Naive thymus-derived CD4-positive, alpha-beta T cell (primary cell): Measurements from ENCODE around the gene C2orf92. TPM values are rescaled to one million over a fixed set of nuclear protein-coding genes. Genes with fewer than 3 reads are reported as not detected.

Source experiments
- ATAC-seq: fragments of 150-1000 bp; cut with Tn5 transposase; 2 replicates; pipeline ENCODE4 v1.10.0; 2021; ENCODE audit warnings: mild to moderate bottlenecking, moderate library complexity
- CTCF ChIA-PET: fragments of 350-600 bp; sonication (Branson Sonifier 250); formaldehyde crosslinking; loops from one replicate; lab custom pipeline; 2021; ENCODE audit warnings: antibody characterized with exemption; lab: Charles Lee
- POLR2A ChIA-PET: fragments of 350-600 bp; sonication (Branson Sonifier 250); formaldehyde crosslinking; loops from one replicate; lab custom pipeline; 2021; ENCODE audit warnings: antibody characterized with exemption, inconsistent platforms; lab: Charles Lee
- DNase-seq, 9 donors: peaks; one replicate each; pipeline versions ENCODE4 v3.0.0 to v3.0.0-alpha.2; 2020 to 2022; ENCODE audit warnings: mixed read lengths in 1 of 9
- H3K27ac ChIP-seq: one replicate; pipeline ENCODE4 v1.7.0; 2013; ENCODE audit warnings: mild to moderate bottlenecking, low read depth, low read length, moderate library complexity
- H3K27me3 ChIP-seq, 2 donors: one replicate each; pipeline ENCODE4 v1.7.0; 2013; ENCODE audit warnings: low read length in 2 of 2, mild to moderate bottlenecking in 2 of 2, moderate library complexity in 2 of 2; ENCODE audit not compliant: control insufficient read depth in 2 of 2, insufficient read depth in 2 of 2
- H3K36me3 ChIP-seq, 3 experiments: 1 replicate in 2 of 3; 2 replicates in 1 of 3; pipeline ENCODE4 v1.7.0; 2013; ENCODE audit warnings: low read length in 3 of 3, mild to moderate bottlenecking in 3 of 3, moderate library complexity in 1 of 3; ENCODE audit not compliant: insufficient read depth in 3 of 3, control insufficient read depth in 2 of 3
- H3K4me1 ChIP-seq, 2 donors: one replicate each; pipeline ENCODE4 v1.7.0; 2013; ENCODE audit warnings: low read length in 2 of 2, mild to moderate bottlenecking in 2 of 2, moderate library complexity in 1 of 2; ENCODE audit not compliant: control insufficient read depth in 2 of 2, insufficient read depth in 2 of 2
- H3K4me3 ChIP-seq: 2 replicates; pipeline ENCODE4 v1.7.0; 2013; ENCODE audit warnings: mild to moderate bottlenecking, low read length
- H3K9me3 ChIP-seq, 3 experiments: 1 replicate in 2 of 3; 2 replicates in 1 of 3; pipeline ENCODE4 v1.7.0; 2013; ENCODE audit warnings: low read length in 3 of 3; ENCODE audit not compliant: control insufficient read depth in 2 of 3
- H3K27ac Mint-ChIP-seq, 9 donors: one replicate each; pipeline ENCODE4 v1.8.0; 2020 to 2022; ENCODE audit warnings: mixed read lengths in 9 of 9, mild to moderate bottlenecking in 8 of 9, moderate library complexity in 5 of 9, inconsistent platforms in 2 of 9
- H3K27me3 Mint-ChIP-seq, 5 donors: one replicate each; pipeline ENCODE4 v1.8.0; 2021 to 2022; ENCODE audit warnings: mixed read lengths in 5 of 5, mild to moderate bottlenecking in 1 of 5
- H3K36me3 Mint-ChIP-seq, 5 donors: one replicate each; pipeline ENCODE4 v1.8.0; 2020 to 2022; ENCODE audit warnings: mixed read lengths in 5 of 5, mild to moderate bottlenecking in 3 of 5, inconsistent platforms in 1 of 5
- H3K4me1 Mint-ChIP-seq, 7 donors: one replicate each; pipeline ENCODE4 v1.8.0; 2020 to 2022; ENCODE audit warnings: mixed read lengths in 7 of 7, mild to moderate bottlenecking in 3 of 7, inconsistent platforms in 1 of 7
- H3K4me3 Mint-ChIP-seq, 10 donors: one replicate each; pipeline ENCODE4 v1.8.0; 2020 to 2022; ENCODE audit warnings: mild to moderate bottlenecking in 10 of 10, mixed read lengths in 10 of 10, moderate library complexity in 6 of 10, inconsistent platforms in 2 of 10
- H3K9me3 Mint-ChIP-seq, 11 donors: one replicate each; pipeline ENCODE4 v1.8.0; 2020 to 2022; ENCODE audit warnings: mixed read lengths in 11 of 11, mild to moderate bottlenecking in 4 of 11, inconsistent platforms in 1 of 11, moderate library complexity in 1 of 11
- intact Hi-C, 2 donors: fragments of 100-400 bp; cut with micrococcal nuclease; formaldehyde crosslinking; loops; one replicate each; pipeline ENCODE4 v1.15.1; 2023
- polyA plus RNA-seq, 2 donors: library from polyadenylated mRNA; unstranded; fragments of 300-500 nt; fragmentation: Illumina TruSeq; gene quantifications; one replicate each; pipeline ENCODE4 v1.2.3, GENCODE V29; 2021
- total RNA-seq, 6 experiments: library from RNA in 5 of 6; stranded (reverse) in 5 of 6; gene quantifications; 1 replicate in 5 of 6; 2 replicates in 1 of 6; pipeline ENCODE4 v1.2.3 and lab custom pipeline; 2021 to 2026

The C2orf92 gene
- total and polyA plus RNA-seq, 7 experiments from 2014 or later, result 0.66 to 23.4 (median 15.0) TPM

DNA sequence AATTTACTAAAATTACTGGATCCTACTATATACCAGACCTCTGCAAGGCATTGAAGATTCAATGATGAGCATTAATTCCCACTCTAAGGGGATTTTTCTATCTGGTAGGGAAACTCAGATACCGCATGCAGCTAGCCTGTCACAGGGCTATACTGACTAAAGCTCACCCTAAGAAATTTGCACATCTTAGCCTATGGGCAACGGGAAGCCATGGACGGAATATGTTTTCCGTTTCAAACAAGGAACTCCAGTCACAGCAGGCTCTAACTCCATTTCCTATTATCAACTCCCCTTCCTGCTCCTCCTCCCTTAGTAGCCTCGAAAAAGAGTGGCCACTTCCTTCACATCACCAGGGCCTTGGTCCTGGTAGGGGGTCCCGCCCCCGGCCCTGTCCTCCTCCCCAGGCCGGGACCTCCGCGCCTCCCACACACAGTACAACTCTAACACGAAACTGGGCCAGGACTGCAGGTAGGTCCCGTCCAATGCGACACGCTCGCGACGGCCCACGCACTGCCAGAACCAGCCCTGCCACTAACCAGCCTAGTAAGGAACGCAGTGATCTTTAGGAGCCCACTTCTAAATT, 24.3 kb upstream of the C2orf92 start:
- H3K4me1 ChIP-seq, result peaks cover 15 to 17% of the 10 kb centered on the region in 2 donors
- POLR2A ChIA-PET, result interaction anchor here (0.8 to 7.3 kb wide), 10 partner anchors 10 to 73 kb away, joined by 3 to 162 read pairs (median 8); partner anchors contain the start of genes ACTR1B, ANKRD36B and ZAP70
- peak overlapping the region; percentile 86 to 97 (median 94) for H3K4me3 Mint-ChIP-seq
- no peak for DNase-seq
- no peaks in the 10 kb centered on the region for H3K27me3 ChIP-seq
- H3K9me3 Mint-ChIP-seq, result no peaks in the 10 kb centered on the region
- peak overlapping the region; percentile 91 to 99 (median 98) for H3K27ac Mint-ChIP-seq
- H3K36me3 ChIP-seq, result peaks cover 7 to 35% (median 16%) of the 10 kb centered on the region in 3 experiments
- peak overlapping the region; percentile 99 for H3K4me3 ChIP-seq
- peaks cover 6 to 22% (median 15%) of the 10 kb centered on the region in 5 donors for H3K36me3 Mint-ChIP-seq
- intact Hi-C loops, result loop anchor here (1.0 to 10.0 kb wide), 10 partner anchors 19 to 1692 kb away; partner anchors contain the start of genes ACTR1B (in 2 of the 2), EIF5B (in 2 of the 2), TMEM131 (in 2 of the 2) and TXNDC9 (in 2 of the 2)
- peaks cover 15 to 32% (median 26%) of the 10 kb centered on the region in 7 donors for H3K4me1 Mint-ChIP-seq
- no peaks in the 10 kb centered on the region for H3K9me3 ChIP-seq
- H3K27me3 Mint-ChIP-seq, result peaks cover 0 to 5% (median 0%) of the 10 kb centered on the region in 5 donors
- peak; percentile 54 for ATAC-seq
- CTCF ChIA-PET, result interaction anchor here (0.7 to 1.9 kb wide), 7 partner anchors 17 to 99 kb away, joined by 3 to 10 read pairs (median 4); no protein-coding TSS in a partner anchor
- peak overlapping the region; percentile 97 for H3K27ac ChIP-seq

GRCh38 chr2:97645695-97646629, 23.6 kb upstream of the C2orf92 start, which contains the start of gene COX5B:
Gene COX5B (plus strand): TSS chr2:97646062. CDS start chr2:97646087, 25 bp downstream.
- intact Hi-C loops, result loop anchor here (1.0 to 10.0 kb wide), 10 partner anchors 18 to 1691 kb away; partner anchors contain the start of genes ACTR1B (in 2 of the 2), EIF5B (in 2 of the 2), TMEM131 (in 2 of the 2) and TXNDC9 (in 2 of the 2)
- CTCF ChIA-PET, result interaction anchor here (0.7 to 1.7 kb wide), 5 partner anchors 17 to 98 kb away, joined by 3 to 10 read pairs (median 3); no protein-coding TSS in a partner anchor

GRCh38 chr2:97646977-97647376, 22.5 kb upstream of the C2orf92 start:
- Mint-ChIP-seq H3K36me3 (peaks cover 11 to 27% (median 22%) of the 10 kb centered on the region in 5 donors), H3K27me3 (no peaks in the 10 kb centered on the region), H3K4me3 (peak overlapping the region; percentile 86 to 97 (median 94)), H3K9me3 (no peaks in the 10 kb centered on the region), H3K4me1 (peaks cover 15 to 34% (median 26%) of the 10 kb centered on the region in 7 donors), H3K27ac (peak overlapping the region; percentile 84 to 99 (median 98))
- Histone ChIP-seq H3K4me1 (peaks cover 15 to 17% of the 10 kb centered on the region in 2 donors), H3K27ac (peak overlapping the region; percentile 97), H3K36me3 (peaks cover 7 to 35% (median 16%) of the 10 kb centered on the region in 3 experiments), H3K4me3 (peak overlapping the region; percentile 99), H3K27me3 (no peaks in the 10 kb centered on the region), H3K9me3 (no peaks in the 10 kb centered on the region)
- ChIA-PET CTCF (interaction anchor here (1.2 to 1.7 kb wide), 2 partner anchors 16 to 17 kb away, joined by 3 to 10 read pairs; partner anchors contain the start of gene ACTR1B), POLR2A (interaction anchor here (0.6 to 7.3 kb wide), 6 partner anchors 9 to 896 kb away, joined by 4 to 162 read pairs (median 14); partner anchors contain the start of genes ACTR1B and ZAP70)
- intact Hi-C loops, result loop anchor here (5.0 to 10.0 kb wide), 4 partner anchors 350 to 1690 kb away; partner anchors contain the start of genes EIF5B (in 2 of the 2), TXNDC9 (in 2 of the 2), CNNM4 (in 1 of the 2) and COA5 (in 1 of the 2)
- no peak for ATAC-seq
- DNase-seq, result no peak

More at GRCh38 chr2:97645695-97646629, 23.6 kb upstream of the C2orf92 start, which contains the start of gene COX5B:
- POLR2A ChIA-PET, result interaction anchor here (0.6 to 7.3 kb wide), 10 partner anchors 10 to 1419 kb away, joined by 3 to 162 read pairs (median 8); partner anchors contain the start of genes ACTR1B, ANKRD36B and ZAP70
- peaks cover 7 to 35% (median 16%) of the 10 kb centered on the region in 3 experiments for H3K36me3 ChIP-seq
- peaks cover 8 to 25% (median 19%) of the 10 kb centered on the region in 5 donors for H3K36me3 Mint-ChIP-seq
- peak within 1 kb of the TSS; percentile 91 to 99 (median 98) for H3K27ac Mint-ChIP-seq
- peaks cover 15 to 17% of the 10 kb centered on the region in 2 donors for H3K4me1 ChIP-seq
- H3K4me1 Mint-ChIP-seq, result peaks cover 15 to 32% (median 26%) of the 10 kb centered on the region in 7 donors
- peak within 1 kb of the TSS; percentile 97 for H3K27ac ChIP-seq
- peak within 1 kb of the TSS; percentile 86 to 97 (median 94) for H3K4me3 Mint-ChIP-seq
- H3K27me3 ChIP-seq, result no peaks in the 10 kb centered on the region
- no peaks in the 10 kb centered on the region for H3K27me3 Mint-ChIP-seq
- peak; percentile 91 to 99 (median 98) for DNase-seq
- H3K9me3 ChIP-seq, result no peaks in the 10 kb centered on the region
- peak; percentile 99 for ATAC-seq
- peak within 1 kb of the TSS; percentile 99 for H3K4me3 ChIP-seq
- H3K9me3 Mint-ChIP-seq, result no peaks in the 10 kb centered on the region

GRCh38 chr2:97651114-97651513, 18.4 kb upstream of the C2orf92 start:
- Mint-ChIP-seq H3K27me3 (no peaks in the 10 kb centered on the region), H3K36me3 (peaks cover 11 to 48% (median 31%) of the 10 kb centered on the region in 5 donors)

DNA sequence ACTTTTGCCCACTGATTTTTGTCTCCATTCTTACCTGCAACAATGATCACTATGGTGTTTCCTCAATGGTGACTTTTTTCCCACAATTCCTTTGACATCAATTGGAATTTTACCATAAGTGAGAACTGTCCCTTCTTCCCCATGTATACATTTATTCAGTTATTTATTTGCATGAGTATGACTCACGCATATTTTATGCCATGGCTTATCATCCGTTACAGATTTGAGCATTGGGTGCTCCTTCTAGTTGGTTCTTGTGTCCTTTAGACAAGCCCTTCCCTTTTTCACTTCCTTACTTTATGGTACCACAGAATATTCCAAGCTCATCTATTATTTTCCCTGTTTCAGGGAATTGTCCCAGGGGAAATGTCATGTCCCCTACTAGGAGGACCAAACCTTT, 16.0 kb upstream of the C2orf92 start:
- H3K9me3 ChIP-seq, result no peaks in the 10 kb centered on the region
- POLR2A ChIA-PET, result interaction anchor here (0.9 to 4.9 kb wide), 2 partner anchors 7 to 11 kb away, joined by 5 to 27 read pairs; partner anchors contain the start of gene COX5B
- peaks cover 0 to 4% (median 0%) of the 10 kb centered on the region in 11 donors for H3K9me3 Mint-ChIP-seq
- H3K4me3 ChIP-seq, result no peak overlapping the region
- no peak for ATAC-seq
- peaks cover 6 to 44% (median 13%) of the 10 kb centered on the region in 3 experiments for H3K36me3 ChIP-seq
- intact Hi-C loops, result no loop called here
- no peaks in the 10 kb centered on the region for H3K27me3 ChIP-seq
- CTCF ChIA-PET, result interaction anchor here (1.5 kb wide), 1 partner anchor 9 kb away, joined by 5 read pairs; no protein-coding TSS in a partner anchor
- no peaks in the 10 kb centered on the region for H3K27me3 Mint-ChIP-seq
- no peak for DNase-seq
- peaks cover 14 to 40% (median 25%) of the 10 kb centered on the region in 5 donors for H3K36me3 Mint-ChIP-seq
- H3K27ac Mint-ChIP-seq, result peak overlapping the region in 2 of 9 donors; percentile 9 to 49
- H3K4me1 ChIP-seq, result no peaks in the 10 kb centered on the region
- no peak overlapping the region for H3K27ac ChIP-seq
- H3K4me1 Mint-ChIP-seq, result peaks cover under 1 to 12% (median 6%) of the 10 kb centered on the region in 7 donors
- no peak overlapping the region for H3K4me3 Mint-ChIP-seq

More at GRCh38 chr2:97651114-97651513, 18.4 kb upstream of the C2orf92 start:
- Mint-ChIP-seq H3K4me3 (no peak overlapping the region), H3K27ac (peak overlapping the region in 6 of 9 donors; percentile 44 to 82 (median 57)), H3K4me1 (peaks cover 15 to 24% (median 18%) of the 10 kb centered on the region in 7 donors), H3K9me3 (peaks cover 0 to 4% (median 0%) of the 10 kb centered on the region in 11 donors)
- no peak overlapping the region for H3K27ac ChIP-seq
- H3K36me3 ChIP-seq, result peaks cover 13 to 39% (median 16%) of the 10 kb centered on the region in 3 experiments
- no peak overlapping the region for H3K4me3 ChIP-seq
- ChIA-PET CTCF (interaction anchor here (0.6 kb wide), 1 partner anchor 569 kb away, joined by 4 read pairs; no protein-coding TSS in a partner anchor), POLR2A (interaction anchor here (0.8 to 2.8 kb wide), 3 partner anchors 9 to 75 kb away, joined by 3 to 31 read pairs (median 3); partner anchors contain the start of gene ACTR1B)
- ATAC-seq (no peak), DNase-seq (no peak)
- no peaks in the 10 kb centered on the region for H3K27me3 ChIP-seq
- intact Hi-C loops, result no loop called here
- H3K9me3 ChIP-seq, result no peaks in the 10 kb centered on the region
- peaks cover 10 to 11% of the 10 kb centered on the region in 2 donors for H3K4me1 ChIP-seq
